ENCODE data around the gene CCL17. TPM values are rescaled to one million over a fixed set of nuclear protein-coding genes. Genes with fewer than 3 reads are reported as not detected.

CCL17 gene
- total RNA-seq, 1 donor from 2014 or later = not detected

DNA sequence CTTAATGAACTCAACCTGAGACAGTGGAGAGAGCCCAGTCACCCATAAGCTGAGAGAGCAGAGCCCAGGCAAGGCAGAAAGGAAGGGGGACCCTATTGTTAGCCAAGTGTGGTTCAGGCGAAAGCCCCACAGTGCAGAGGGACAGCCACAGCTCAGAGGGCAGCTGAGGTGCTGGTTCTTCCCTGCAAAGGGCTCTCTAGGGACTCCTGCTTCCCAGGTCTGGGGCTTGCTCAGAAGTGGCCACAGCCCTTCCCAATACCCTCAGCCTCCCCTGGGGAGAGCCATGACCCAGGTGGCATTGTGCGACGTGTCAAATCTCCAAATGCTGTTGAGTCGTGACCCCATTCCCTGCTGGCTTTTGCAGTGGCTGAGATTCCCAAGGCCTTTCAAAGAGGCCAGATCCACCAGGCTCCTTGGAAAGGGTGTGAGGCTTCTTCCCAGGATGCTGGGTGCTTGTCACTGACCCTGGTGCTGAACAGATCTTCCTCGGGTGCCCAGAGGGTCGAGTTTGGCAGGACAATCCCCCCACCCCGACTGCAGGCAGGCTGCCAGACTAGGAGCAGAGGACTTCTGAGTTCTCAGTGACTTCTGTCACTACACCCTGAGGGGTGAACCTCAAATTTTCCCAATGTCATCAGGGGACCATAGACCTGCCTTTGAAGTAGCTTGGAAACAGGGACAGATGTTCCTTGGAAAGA is 2.5 kb upstream of the CCL17 start:
- Histone ChIP-seq H3K4me1 (no peaks in the 10 kb centered on the region), H3K9me3 (no peaks in the 10 kb centered on the region), H3K27me3 (no peaks in the 10 kb centered on the region), H3K36me3 (no peaks in the 10 kb centered on the region), H3K4me3 (no peak overlapping the region), H3K27ac (no peak overlapping the region)
- DNase-seq (ENCODE audit: extremely low spot score in 2 of 2) = no peak
- TF ChIP-seq, protein P1, sequence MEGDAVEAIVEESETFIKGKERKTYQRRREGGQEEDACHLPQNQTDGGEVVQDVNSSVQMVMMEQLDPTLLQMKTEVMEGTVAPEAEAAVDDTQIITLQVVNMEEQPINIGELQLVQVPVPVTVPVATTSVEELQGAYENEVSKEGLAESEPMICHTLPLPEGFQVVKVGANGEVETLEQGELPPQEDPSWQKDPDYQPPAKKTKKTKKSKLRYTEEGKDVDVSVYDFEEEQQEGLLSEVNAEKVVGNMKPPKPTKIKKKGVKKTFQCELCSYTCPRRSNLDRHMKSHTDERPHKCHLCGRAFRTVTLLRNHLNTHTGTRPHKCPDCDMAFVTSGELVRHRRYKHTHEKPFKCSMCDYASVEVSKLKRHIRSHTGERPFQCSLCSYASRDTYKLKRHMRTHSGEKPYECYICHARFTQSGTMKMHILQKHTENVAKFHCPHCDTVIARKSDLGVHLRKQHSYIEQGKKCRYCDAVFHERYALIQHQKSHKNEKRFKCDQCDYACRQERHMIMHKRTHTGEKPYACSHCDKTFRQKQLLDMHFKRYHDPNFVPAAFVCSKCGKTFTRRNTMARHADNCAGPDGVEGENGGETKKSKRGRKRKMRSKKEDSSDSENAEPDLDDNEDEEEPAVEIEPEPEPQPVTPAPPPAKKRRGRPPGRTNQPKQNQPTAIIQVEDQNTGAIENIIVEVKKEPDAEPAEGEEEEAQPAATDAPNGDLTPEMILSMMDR (IDR thresholded peaks at IDR 0.05) = no peak
- TF ChIP-seq POLR2AphosphoS5 (IDR thresholded peaks at IDR 0.05; ENCODE audit: insufficient read depth in 1 of 2, low read depth in 1 of 2) (no peak), POLR2A (IDR thresholded peaks at IDR 0.05) (no peak)
- intact Hi-C loops (cut with DNase I) = no loop called here

DNA sequence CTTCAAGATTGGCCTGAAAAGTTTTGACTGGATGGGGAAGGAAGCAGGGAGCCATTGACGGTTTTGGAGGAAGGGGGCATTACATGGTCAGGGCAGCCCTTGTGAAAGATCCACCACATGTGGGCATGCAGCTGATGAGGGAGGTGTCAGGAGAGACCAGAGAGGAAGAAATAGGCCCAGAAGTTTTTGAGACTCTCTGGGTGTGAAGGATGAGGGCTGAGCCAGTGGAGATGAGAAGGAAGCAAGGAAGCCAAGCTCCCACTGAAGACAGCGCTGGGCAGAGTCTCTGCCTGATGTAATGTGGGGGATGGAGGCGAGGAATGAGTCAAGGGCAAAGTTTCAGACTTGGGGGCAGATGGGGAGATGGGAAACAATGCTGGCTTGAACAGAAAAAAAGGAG is 530 bp downstream of the CCL17 start:
- H3K27ac ChIP-seq = no peak overlapping the region

DNA sequence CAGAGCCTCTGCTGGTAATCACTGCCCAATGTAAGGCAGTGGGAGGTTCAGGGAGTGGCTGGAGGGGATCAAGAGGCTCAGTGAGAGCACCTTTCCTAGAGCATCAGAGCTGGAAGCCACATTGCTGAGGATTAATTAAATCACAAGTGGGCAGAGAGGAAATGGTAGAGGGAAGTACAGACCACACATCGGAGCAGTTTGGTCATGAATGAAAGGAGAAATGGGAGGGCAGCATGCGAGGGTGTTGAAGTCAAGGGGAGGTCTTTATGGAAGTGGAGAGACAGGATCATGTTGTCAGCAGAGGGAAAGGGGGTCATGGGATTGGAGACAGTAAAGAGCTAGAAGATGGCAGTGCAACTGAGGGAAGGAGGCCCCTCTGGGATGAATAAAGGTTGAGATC is 2.3 kb downstream of the CCL17 start:
- no peaks in the 10 kb centered on the region for H3K27me3 ChIP-seq
- H3K27ac ChIP-seq = no peak overlapping the region
- no peaks in the 10 kb centered on the region for H3K9me3 ChIP-seq
- no peaks in the 10 kb centered on the region for H3K36me3 ChIP-seq
- no peak overlapping the region for H3K4me3 ChIP-seq
- intact Hi-C loops (cut with DNase I) = no loop called here
- DNase-seq (ENCODE audit: extremely low spot score in 2 of 2) = no peak
- TF ChIP-seq, protein P1 (IDR thresholded peaks at IDR 0.05) = no peak
- TF ChIP-seq POLR2A (IDR thresholded peaks at IDR 0.05) (no peak), POLR2AphosphoS5 (IDR thresholded peaks at IDR 0.05; ENCODE audit: insufficient read depth in 1 of 2, low read depth in 1 of 2) (no peak)
- peaks cover 8% of the 10 kb centered on the region for H3K4me1 ChIP-seq

More for the DNA sequence above, 530 bp downstream of the CCL17 start:
- no peaks in the 10 kb centered on the region for H3K27me3 ChIP-seq
- peaks cover 4% of the 10 kb centered on the region for H3K4me1 ChIP-seq
- intact Hi-C loops (cut with DNase I) = no loop called here
- H3K36me3 ChIP-seq = no peaks in the 10 kb centered on the region
- no peaks in the 10 kb centered on the region for H3K9me3 ChIP-seq
- H3K4me3 ChIP-seq = no peak overlapping the region
- DNase-seq (ENCODE audit: extremely low spot score in 2 of 2) = no peak
- TF ChIP-seq, protein P1 (IDR thresholded peaks at IDR 0.05) = no peak
- TF ChIP-seq POLR2A (IDR thresholded peaks at IDR 0.05) (no peak), POLR2AphosphoS5 (IDR thresholded peaks at IDR 0.05; ENCODE audit: insufficient read depth in 1 of 2, low read depth in 1 of 2) (no peak)

DNA sequence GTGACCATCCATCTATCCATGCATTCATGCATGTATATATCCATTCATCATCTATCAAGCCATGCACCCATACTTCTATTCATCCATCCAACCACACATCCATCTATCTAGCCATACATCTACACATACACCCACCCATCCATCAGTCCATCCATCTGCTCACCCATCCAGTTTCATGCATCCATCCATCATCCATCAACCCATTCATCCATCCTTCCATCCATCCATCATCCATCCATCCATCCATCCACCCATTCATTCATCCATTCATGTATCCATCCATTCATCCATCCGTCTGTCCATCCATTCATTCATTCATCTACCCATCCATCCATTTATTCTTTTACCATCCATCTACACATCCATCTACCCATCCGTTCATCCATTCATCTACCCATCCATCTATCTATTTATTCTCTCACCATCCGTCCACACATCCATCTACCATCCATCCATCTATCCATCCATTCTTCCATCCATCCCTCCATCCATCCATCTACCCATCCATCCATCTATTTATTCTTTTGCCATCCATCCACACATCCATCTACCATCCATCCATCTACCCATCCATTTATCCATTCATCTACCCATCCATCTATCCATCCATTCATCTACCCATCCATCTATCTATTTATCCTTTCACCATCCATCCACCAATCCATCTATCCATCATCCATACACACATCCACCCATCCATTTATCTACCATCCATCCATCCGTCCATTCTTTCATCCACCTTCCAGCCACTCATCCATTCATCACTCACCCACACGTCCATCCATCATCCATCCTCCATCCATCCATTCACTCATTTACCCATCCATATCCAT is 3.2 kb downstream of the CCL17 start:
- intact Hi-C loops (cut with DNase I) = no loop called here
- Histone ChIP-seq H3K9me3 (no peaks in the 10 kb centered on the region), H3K36me3 (no peaks in the 10 kb centered on the region), H3K27ac (no peak overlapping the region), H3K4me1 (peaks cover 8% of the 10 kb centered on the region), H3K27me3 (no peaks in the 10 kb centered on the region), H3K4me3 (no peak overlapping the region)
- DNase-seq (ENCODE audit: extremely low spot score in 2 of 2) = no peak
- no peak for TF ChIP-seq POLR2AphosphoS5 (IDR thresholded peaks at IDR 0.05; ENCODE audit: insufficient read depth in 1 of 2, low read depth in 1 of 2)
- TF ChIP-seq, protein P1 (IDR thresholded peaks at IDR 0.05) = no peak

DNA sequence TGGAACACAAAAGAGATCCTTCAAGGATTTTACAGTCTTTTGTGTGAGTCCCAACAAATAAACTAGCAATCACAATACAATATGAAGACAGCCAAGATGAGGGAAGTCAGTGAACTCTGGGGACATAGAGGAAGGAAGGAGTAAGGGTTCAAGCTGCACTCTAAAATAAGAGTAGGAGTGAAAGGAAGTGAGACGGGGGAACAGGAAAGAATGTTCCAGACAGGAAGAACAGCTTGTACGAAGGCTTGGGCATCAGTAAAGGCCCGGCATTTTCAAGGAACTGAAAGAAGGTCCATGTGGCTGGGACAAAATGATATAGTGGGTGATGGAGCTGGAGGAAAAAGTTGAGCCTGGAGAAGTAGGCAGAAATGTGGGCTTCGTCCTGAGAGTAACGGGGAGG is 4.5 kb downstream of the CCL17 start:
- no peak for DNase-seq (ENCODE audit: extremely low spot score in 2 of 2)
- Histone ChIP-seq H3K27me3 (no peaks in the 10 kb centered on the region), H3K36me3 (no peaks in the 10 kb centered on the region), H3K9me3 (no peaks in the 10 kb centered on the region), H3K4me1 (peaks cover 8% of the 10 kb centered on the region), H3K27ac (no peak overlapping the region), H3K4me3 (no peak overlapping the region)
- TF ChIP-seq POLR2AphosphoS5 (IDR thresholded peaks at IDR 0.05; ENCODE audit: insufficient read depth in 1 of 2, low read depth in 1 of 2) = peak in 1 of 2 donors; percentile 67
- TF ChIP-seq, protein P1 (IDR thresholded peaks at IDR 0.05) = no peak
- no peak for TF ChIP-seq POLR2A (IDR thresholded peaks at IDR 0.05)
- intact Hi-C loops (cut with DNase I) = no loop called here

Data from vagina (tissue), 2 donors.